ENCODE data around the gene RPL27A.

RPL27A gene

DNA sequence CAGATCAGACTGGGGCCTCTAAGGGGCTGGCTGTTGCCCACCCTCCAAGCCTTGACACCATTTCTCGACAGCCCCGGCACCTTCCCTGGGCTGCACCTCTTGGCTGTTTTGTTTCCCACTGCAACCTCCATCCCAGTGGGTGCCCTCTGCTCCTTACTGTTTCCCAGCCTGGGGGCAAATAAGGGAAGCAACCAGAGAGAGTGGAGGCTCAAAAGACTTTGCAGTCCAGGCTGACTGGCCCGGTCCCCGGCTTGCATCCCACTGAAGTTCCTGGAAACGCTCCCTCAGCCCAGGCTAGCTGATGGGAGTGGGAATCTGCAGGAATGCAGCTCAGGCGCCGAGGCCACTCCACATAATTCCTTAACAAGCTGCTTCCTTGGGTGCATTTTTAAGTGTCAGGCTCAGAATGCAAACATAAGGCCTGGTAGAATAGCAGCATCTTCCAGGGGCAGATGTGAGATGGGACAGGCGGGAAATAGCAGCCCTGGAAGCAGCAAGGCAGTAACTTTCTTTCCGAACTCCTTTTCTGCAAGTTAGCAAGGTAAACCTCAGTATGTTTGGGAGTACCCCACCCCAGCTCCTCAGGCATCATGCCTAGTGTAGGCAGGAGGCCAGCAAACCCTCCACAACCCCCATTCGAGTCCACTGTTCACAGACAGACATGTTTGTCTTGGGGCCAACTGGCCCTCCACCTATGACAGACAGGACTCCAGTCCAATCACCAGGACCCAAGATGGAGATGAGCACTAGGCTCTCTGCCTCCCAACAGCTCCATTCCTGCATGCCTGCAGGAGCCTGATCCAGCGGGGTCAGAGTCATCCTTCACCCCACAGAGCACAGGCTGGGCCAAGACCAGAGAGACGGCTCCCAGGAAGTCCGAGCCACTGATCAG is 39.3 kb downstream of the RPL27A start:
- DNase-seq (ENCODE audit: low spot score) = no peak

DNA sequence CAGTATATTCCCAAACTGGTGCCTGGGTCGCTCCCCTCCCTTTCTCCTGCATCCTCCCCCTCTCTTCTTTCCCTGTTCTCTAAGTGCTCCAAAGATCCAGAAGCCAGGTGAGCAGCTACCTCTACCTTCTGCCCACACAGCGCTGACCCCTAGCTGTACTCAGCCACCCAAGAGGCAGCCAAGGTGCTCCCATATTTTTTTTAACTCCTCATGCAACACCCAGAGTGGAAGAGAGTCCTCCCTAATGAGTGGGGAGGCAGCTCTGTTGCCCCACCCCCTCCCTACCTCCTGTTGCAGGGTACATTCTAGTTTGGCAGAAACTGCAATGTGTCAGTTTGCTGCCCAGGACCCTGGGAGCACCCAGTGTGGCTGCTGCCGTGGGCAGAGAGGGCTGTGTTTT is 40.2 kb downstream of the RPL27A start:
- DNase-seq (ENCODE audit: low spot score) = no peak

DNA sequence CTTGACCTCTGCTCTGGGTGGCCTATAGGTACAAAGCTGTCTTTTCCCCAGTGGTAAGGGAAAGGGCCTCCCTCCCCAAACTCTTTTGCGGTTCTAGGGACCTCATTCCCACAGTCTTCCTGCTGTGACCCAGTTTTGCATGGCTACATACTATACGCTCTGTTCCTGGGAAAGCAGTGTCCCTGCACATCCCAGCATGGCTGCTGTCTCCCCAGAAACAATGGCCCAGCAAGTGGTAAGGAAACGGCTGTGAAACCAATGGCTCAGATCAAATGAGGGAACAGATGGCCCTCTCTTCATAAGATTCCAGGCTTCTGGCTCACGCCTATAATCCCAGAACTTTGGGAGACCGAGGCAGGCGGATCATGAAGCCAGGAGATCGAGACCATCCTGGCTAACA is 41.1 kb downstream of the RPL27A start:
- DNase-seq (ENCODE audit: low spot score) = no peak

DNA sequence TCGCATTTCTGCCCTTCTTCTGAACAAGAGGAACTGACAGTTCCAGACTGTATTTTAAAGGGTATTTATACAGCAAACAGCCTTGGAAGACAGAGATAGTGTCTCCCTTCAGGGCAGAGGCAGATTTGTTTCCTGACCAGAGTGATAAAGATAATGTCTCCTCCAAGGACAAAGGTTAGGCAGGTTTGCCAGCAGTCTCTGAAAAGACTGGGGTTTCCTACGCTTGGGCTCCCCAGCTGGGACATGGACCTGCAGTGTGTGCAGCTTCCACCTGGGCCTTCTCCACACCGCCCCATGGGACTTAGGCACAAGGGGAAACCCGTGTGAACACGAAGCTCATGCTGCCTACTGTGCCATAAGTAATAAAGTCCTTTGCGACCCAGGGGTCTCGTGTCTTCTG is 42.1 kb downstream of the RPL27A start:
- no peak for DNase-seq (ENCODE audit: low spot score)

DNA sequence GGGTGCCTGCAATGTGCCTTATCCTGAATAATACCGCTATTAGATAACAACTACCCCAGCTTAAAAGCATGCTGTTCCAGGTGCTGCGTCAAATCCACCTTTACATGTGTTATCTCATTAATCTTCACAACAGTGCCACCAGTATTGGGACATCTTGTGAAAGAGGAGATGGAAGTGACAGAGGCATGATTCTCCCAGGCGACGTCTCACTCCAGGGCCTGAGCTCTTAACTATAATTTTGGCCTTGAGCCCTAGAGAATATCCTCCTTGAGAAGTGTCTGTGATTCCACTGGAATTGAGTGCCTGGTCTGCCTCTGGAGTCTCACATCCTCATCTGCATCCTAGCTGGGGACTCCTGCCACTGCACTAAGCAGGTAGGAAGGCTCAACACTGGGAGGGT is 43.8 kb downstream of the RPL27A start:
- no peak for DNase-seq (ENCODE audit: low spot score)

DNA sequence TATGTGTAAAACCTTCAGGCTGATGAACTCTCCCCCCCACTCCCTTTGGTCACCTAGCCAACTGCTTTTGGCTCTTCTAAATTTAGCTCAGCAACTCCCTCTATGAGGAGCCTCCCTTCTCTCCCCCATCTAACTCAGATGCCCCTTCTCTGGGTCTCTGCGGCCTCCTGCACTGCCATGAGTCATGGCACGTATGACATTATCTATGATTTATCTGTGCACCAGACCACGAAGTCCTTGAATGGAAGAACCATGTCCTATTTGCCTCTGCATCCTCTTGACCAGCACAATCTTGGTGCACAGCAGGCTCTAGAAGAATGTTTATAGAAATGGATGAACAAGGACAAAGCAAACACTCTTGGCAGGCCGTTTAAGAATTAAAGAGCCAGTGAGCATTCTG is 46.0 kb downstream of the RPL27A start:
- no peak for DNase-seq (ENCODE audit: low spot score)

DNA sequence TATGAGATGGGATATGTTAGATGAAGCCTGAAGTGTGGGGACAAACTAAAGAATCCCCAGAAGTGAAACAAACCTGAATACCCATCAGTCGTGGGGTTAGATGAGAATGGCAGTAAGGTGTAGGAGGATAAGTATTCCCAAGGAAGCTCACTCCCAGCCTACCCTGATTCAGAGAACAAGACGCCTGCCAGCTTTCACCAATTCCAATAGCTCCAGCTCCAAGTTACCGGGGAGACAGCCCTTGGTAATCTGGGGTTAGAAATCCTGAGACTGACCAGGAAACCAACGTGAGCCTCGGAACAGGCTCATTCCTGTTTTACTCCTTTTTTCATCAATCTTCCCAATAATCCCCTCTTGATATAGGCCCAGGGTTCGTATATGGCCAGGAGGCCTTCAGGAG is 46.5 kb downstream of the RPL27A start:
- no peak for DNase-seq (ENCODE audit: low spot score)

DNA sequence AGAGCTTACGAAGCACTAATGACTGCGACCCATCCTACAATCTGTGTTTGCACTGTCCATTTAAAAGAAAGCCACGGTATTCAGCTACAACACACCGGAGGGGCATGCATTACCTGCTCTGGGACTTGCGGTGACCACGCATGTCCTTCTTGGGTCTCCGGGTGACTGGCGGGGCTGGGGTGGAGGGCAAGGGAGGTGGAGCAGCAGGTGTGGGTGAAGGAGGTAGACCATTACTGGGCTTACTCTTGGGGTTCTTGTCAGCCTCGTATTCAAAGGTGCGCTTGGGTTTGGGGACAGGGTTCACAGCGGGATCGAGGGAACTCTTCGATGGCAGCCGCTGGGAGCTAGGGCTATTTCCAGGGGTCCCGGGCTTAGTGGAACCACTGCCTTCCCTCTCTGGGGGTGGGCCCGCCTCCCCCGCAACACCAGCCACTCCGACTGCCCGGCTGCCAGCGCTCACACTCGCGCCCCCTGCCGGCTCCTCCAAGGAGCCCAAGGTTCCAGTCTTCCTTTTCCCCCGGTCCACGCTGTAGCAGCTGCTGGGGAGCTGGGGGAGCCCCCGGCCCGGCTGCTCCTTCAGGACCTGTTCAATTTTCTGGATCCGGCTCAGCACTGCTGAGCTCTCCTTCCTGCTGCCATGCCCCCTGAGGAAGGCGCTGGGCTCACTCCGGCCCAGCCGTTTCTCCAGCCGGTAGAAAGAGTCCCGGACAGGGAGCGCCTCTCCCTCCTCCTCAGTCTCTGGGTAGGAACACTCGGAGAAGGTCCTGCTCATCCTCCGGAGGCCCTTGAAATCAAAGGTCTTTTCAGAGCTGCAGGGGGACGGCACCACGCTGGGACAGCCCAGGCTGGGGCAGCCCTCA is 47.5 kb downstream of the RPL27A start:
- DNase-seq (ENCODE audit: low spot score) = no peak

DNA sequence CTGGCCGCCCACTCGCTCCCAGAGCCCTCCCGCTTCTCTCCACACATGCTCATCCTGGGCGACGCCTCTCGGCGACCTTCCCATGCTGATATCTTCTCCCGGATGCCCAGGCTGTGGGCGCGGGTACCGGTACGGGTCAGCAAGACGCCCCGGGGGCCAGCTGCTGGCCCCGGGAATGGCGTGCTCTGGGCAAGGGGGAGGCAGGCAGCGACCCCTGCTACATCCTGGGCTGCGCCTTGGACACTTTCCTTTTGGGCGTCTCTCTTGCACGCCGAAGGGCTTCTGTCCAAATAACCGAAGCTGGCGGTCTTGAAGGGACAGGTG is 48.1 kb downstream of the RPL27A start:
- no peak for DNase-seq (ENCODE audit: low spot score)

DNA sequence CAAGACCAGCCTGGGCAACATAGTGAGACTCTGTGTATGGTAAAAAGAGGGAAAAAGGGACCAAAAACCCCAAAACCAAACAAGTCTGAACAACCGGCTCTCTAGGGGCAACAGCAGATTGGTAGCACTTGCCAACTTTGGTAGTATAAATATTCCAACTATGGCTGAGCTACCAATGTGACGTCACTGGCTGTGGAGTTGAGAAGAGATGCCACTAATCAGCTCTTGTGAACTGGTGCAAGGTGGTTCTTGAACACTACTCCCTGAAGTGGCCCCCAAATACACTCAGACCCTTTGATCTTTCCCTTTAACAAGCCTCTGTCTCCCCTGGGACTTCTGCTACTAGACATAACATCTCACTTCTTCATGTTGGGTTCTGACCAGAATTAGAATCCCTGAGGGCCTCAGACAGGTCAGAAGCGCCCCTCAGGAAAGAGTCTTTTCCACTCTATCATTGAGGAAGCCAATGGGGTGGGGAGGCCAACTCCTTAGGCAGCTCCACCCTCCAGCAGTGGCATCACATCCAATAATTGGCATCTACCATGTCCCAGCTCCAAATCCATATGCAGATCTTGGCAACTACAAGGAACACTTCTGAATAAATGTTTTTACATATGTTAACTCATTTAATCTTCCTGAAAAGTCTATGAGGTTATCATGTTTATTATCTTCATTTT is 49.2 kb downstream of the RPL27A start:
- no peak for DNase-seq (ENCODE audit: low spot score)

DNA sequence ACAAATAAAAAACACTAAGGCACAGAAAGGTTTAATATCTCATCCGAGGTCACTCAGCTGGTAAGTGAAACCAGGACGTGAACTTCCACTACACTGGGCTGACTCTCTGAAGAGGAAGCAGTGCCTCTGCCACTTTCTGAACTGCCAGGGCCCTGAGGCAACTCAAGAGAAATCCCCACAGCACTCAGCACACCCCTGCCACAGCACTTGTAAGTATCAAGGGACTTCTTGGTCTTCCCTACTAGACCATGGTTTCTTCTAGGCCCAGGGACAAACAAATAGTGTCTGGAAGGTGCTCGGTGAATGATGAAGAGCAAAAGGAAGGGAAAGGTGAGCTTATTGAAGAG is 49.7 kb downstream of the RPL27A start:
- DNase-seq (ENCODE audit: low spot score) = no peak

DNA sequence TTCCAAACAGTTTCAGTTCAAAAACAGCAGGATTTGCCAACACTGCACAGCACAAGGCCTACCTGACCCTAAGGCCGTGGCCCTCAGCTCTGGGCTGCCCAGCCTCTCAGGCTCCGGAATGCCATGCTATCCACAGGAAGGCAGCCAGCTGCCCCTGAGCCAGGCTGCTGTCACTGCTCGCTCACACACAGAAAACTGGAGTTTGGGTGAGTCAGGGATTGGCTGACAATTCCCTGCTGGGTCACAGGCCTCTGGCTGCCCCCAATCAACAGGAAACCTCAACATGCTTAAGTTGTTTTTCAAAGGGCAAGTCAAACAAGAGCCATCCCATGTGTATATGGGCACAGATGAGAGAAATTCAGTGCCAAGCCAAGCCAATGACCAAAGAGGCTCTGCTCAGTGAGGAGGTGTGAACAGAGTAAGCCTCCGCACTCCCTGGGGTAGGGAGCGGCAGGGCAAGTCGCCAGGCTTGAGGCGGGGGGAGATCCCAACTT is 50.2 kb downstream of the RPL27A start:
- peak; percentile 89 for DNase-seq (ENCODE audit: low spot score)

DNA sequence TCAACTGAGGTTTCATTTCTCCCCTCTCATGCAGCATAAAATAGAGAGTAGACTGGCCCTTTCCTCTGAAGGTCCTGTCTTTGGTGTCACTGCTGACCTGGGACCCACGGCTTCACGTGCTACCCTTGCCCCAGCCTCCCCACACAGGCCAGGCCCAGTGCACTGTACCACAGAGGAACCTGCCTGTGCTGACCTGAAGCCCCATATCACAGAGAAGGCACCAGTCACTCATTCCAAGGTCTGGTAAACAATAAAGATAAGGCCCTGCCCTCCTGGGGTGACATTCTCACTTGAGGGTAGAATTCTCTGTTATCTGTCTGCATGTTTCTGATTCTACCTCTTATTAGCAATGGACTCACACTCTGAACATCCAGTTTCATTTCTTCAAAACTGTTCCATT is 51.3 kb downstream of the RPL27A start:
- DNase-seq (ENCODE audit: low spot score) = no peak

DNA sequence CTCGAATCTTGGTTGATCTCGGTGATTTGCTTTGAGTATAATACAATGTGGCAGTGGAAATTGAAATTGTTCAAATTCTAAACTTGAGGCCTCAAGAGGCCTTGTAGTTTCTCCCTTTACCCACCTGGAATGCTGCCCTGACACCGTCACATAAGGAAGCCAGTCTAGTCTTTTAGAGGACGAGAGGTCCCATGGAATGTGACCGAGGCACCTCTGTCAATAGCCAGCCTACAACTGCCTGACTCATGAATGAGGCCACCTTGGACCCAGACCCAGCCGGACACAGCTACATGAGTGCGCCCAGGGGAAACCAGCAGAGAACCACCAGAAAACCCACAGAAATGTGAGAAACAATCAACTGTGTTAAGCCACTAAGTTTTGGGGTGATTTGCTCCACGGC is 52.5 kb downstream of the RPL27A start:
- no peak for DNase-seq (ENCODE audit: low spot score)

DNA sequence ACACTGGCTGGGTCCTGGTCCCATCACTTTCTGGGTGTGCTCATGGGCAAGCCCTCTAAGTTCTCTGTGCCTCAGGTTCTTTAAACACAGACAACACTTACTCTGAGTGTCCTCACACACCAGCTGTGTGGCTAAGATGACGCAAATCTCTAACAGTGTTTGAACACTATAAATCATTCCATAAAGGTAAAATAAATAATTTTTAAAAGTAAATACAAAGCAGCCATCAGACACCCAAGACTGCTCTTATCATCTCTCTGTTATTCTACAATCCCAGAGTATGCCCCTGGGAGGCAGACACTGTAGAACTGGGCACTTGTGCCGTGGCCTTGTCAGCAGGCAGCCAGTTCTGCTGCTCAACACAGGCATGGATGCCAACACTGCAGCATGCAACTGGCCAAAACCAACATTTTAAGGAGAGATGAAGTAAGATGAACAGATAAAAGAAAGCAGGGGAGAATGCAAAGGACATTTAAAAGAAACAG is 56.8 kb downstream of the RPL27A start:
- no peak for DNase-seq (ENCODE audit: low spot score)
